Trophoblast cell (in vitro differentiated cells and primary cell): Measurements from ENCODE around the gene RPSA.
"Not testable (repeated sequence)": the region's sequence is repeated elsewhere in the genome, so short reads cannot be mapped to it uniquely, and the experiment has no call there.

Source experiments
- DNase-seq, 2 donors: peaks; one replicate each; pipeline ENCODE4 v3.0.0-alpha.2; 2016
- H2AFZ ChIP-seq: 2 replicates; pipeline ENCODE4 v1.6.1; 2013; ENCODE audit warnings: low read length, moderate library complexity, mild to moderate bottlenecking; ENCODE audit not compliant: insufficient read depth, poor library complexity
- H2AK5ac ChIP-seq: 2 replicates; pipeline ENCODE4 v1.6.1; 2013; ENCODE audit warnings: mild to moderate bottlenecking, low read length
- H2BK120ac ChIP-seq: 2 replicates; pipeline ENCODE4 v1.6.1; 2013; ENCODE audit warnings: low read length, mild to moderate bottlenecking, moderate library complexity; ENCODE audit not compliant: insufficient read depth, poor library complexity
- H2BK12ac ChIP-seq: 2 replicates; pipeline ENCODE4 v1.6.1; 2013; ENCODE audit warnings: mild to moderate bottlenecking, low read length, moderate library complexity
- H2BK5ac ChIP-seq: 2 replicates; pipeline ENCODE4 v1.6.1; 2013; ENCODE audit warnings: low read length, low read depth, moderate library complexity, mild to moderate bottlenecking; ENCODE audit not compliant: poor library complexity
- H3K14ac ChIP-seq: 2 replicates; pipeline ENCODE4 v1.6.1; 2013; ENCODE audit warnings: mild to moderate bottlenecking, low read length
- H3K18ac ChIP-seq: 2 replicates; pipeline ENCODE4 v1.6.1; 2013; ENCODE audit warnings: mild to moderate bottlenecking, low read length
- H3K23ac ChIP-seq: 2 replicates; pipeline ENCODE4 v1.6.1; 2013; ENCODE audit warnings: low read length
- H3K27ac ChIP-seq: 2 replicates; pipeline ENCODE4 v1.5.1; 2013; ENCODE audit warnings: low read depth, mild to moderate bottlenecking, inconsistent platforms, low read length, moderate library complexity
- H3K27me3 ChIP-seq: 2 replicates; pipeline ENCODE4 v1.6.1; 2013; ENCODE audit warnings: inconsistent platforms, mild to moderate bottlenecking, low read length, moderate library complexity; ENCODE audit not compliant: insufficient read depth
- H3K36me3 ChIP-seq, 2 experiments: 1 replicate in 1 of 2; 2 replicates in 1 of 2; pipeline ENCODE4 v1.6.1; 2013; ENCODE audit warnings: low read length in 2 of 2, mild to moderate bottlenecking in 2 of 2, moderate library complexity in 1 of 2; ENCODE audit not compliant: insufficient read depth in 2 of 2, control insufficient read depth in 1 of 2
- H3K4ac ChIP-seq: 2 replicates; pipeline ENCODE4 v1.6.1; 2013; ENCODE audit warnings: low read depth, mild to moderate bottlenecking, low read length, moderate library complexity
- H3K4me1 ChIP-seq, 2 experiments: 1 replicate in 1 of 2; 2 replicates in 1 of 2; pipeline ENCODE4 v1.6.1; 2013; ENCODE audit warnings: low read length in 2 of 2, mild to moderate bottlenecking in 2 of 2, moderate library complexity in 1 of 2; ENCODE audit not compliant: insufficient read depth in 2 of 2, control insufficient read depth in 1 of 2
- H3K4me2 ChIP-seq: 2 replicates; pipeline ENCODE4 v1.6.1; 2013; ENCODE audit warnings: inconsistent platforms, mild to moderate bottlenecking, low read length, moderate library complexity
- H3K4me3 ChIP-seq: 2 replicates; pipeline ENCODE4 v1.5.1; 2013; ENCODE audit warnings: mild to moderate bottlenecking, low read depth, low read length, inconsistent platforms
- H3K79me1 ChIP-seq: one replicate; pipeline ENCODE4 v1.6.1; 2013; ENCODE audit warnings: low read length
- H3K79me2 ChIP-seq: 2 replicates; pipeline ENCODE4 v1.6.1; 2013; ENCODE audit warnings: low read length, mild to moderate bottlenecking; ENCODE audit not compliant: control insufficient read depth, insufficient read depth, poor library complexity
- H3K9ac ChIP-seq: 2 replicates; pipeline ENCODE4 v1.6.1; 2013; ENCODE audit warnings: mild to moderate bottlenecking, low read length
- H3K9me3 ChIP-seq: 2 replicates; pipeline ENCODE4 v1.6.1; 2013; ENCODE audit warnings: low read depth, mild to moderate bottlenecking, control low read depth, inconsistent platforms, low read length; ENCODE audit not compliant: insufficient read depth
- H4K12ac ChIP-seq: 2 replicates; pipeline ENCODE4 v1.6.1; 2013; ENCODE audit warnings: low read depth, mild to moderate bottlenecking, low read length, moderate library complexity
- H4K8ac ChIP-seq: 2 replicates; pipeline ENCODE4 v1.6.1; 2013; ENCODE audit warnings: low read depth, mild to moderate bottlenecking, low read length, moderate library complexity
- H4K91ac ChIP-seq: one replicate; pipeline ENCODE4 v1.6.1; 2013; ENCODE audit warnings: low read depth, mild to moderate bottlenecking, low read length, moderate library complexity
- WGBS: extraction: QIAGEN DNeasy Blood & Tissue Kit; methylation state at CpG from one replicate; pipeline ENCODE4 v1.1.7; 2013; ENCODE audit warnings: missing lambda C conversion rate; ENCODE audit not compliant: insufficient read length, insufficient coverage; ENCODE audit errors: extremely low coverage; 5-methylcytosine and 5-hydroxymethylcytosine counted together

The RPSA gene

DNA sequence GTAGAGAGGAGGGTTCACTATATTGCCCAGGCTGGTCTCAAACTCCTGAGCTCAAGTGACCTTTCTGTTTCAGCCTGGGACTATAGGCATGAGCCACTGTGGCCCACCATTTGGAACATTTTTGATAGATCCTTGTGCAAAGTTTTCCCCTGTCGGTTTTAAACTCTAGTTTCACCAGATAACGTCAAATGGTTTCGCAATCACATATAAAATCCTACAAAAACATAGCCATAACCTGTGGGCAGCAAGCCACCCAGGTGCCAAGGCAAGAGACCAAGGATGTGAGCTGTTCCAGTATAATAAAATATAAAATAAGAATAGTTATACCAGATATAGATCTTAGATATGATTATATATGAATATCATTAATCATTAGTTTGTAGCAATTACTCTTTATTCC is 10.5 kb downstream of the RPSA start:
- not testable (repeated sequence) for H2BK120ac ChIP-seq, H4K8ac ChIP-seq, H4K91ac ChIP-seq, H3K4me2 ChIP-seq, H3K27ac ChIP-seq, DNase-seq, H3K4ac ChIP-seq, H3K79me2 ChIP-seq, H4K12ac ChIP-seq, H2BK5ac ChIP-seq, H3K27me3 ChIP-seq, H3K23ac ChIP-seq, H3K79me1 ChIP-seq, H2AK5ac ChIP-seq, H2BK12ac ChIP-seq, H3K14ac ChIP-seq, H3K4me1 ChIP-seq, H3K4me3 ChIP-seq, H2AFZ ChIP-seq, H3K9ac ChIP-seq, H3K9me3 ChIP-seq, H3K18ac ChIP-seq
- H3K36me3 ChIP-seq: peaks cover 18 to 24% of the 10 kb centered on the region in 2 experiments
- WGBS: no CpG with 5 or more reads among the region's 3 CpGs

DNA sequence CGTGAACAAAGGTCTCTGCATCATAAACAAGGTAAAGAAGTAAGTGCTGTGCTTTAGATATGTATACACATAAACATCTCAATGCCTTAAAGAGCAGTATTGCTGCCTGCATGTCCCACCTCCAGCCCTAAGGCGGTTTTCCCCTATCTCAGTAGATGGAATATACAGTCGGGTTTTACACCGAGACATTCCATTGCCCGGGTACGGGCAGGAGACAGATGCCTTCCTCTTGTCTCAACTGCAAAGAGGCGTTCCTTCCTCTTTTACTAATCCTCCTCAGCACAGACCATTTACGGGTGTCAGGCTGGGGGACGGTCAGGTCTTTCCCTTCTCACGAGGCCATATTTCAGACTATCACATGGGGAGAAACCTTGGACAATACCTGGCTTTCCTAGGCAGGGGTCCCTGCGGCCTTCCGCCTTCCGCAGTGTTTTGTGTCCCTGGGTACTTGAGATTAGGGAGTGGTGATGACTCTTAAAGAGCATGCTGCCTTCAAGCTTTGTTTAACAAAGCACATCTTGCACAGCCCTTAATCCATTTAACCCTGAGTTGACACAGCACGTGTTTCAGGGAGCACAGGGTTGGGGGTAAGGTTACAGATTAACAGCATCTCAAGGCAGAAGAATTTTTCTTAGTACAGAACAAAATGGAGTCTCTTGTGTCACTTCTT is 12.2 kb downstream of the RPSA start:
- not testable (repeated sequence) for H3K4me3 ChIP-seq, H3K4me1 ChIP-seq, H3K27me3 ChIP-seq, H4K91ac ChIP-seq, H2AK5ac ChIP-seq, H3K9ac ChIP-seq, H3K79me2 ChIP-seq, H3K4me2 ChIP-seq, H3K79me1 ChIP-seq, H3K14ac ChIP-seq, H3K23ac ChIP-seq, H2BK5ac ChIP-seq, H4K12ac ChIP-seq, H4K8ac ChIP-seq, H2AFZ ChIP-seq, H3K36me3 ChIP-seq, H3K9me3 ChIP-seq, H3K18ac ChIP-seq, H3K27ac ChIP-seq, H3K4ac ChIP-seq, H2BK12ac ChIP-seq, H2BK120ac ChIP-seq
- peak; percentile 55 to 71 for DNase-seq
- WGBS: no CpG with 5 or more reads among the region's 14 CpGs

DNA sequence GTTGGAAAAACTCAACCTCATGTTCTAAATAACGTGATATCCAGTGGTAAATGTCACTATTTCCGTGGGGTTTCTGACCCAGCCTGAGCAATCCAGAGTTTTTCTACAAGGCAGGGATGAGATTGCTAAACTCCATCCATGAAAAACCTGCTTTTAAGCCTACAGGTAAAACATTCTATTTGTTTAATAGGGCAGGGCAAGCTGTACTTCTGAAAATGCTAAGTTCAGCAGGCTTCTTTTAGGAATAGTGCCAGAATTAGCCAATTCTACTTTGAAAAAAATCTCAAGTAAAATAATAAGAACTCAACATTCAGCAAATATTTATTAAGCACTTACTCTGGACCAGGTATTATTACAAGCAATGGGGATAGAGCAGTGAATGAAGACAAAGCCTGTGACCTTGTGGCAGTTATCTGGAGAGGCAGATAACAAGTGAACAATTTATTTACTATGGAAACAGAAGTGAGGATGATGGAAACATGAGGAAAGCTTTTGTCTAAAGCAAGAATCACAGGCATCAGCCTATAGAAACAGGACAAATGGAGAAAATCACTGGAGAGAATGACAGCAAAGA is 13.3 kb downstream of the RPSA start:
- H2AK5ac ChIP-seq: no peak overlapping the region
- H3K4me2 ChIP-seq: no peak overlapping the region
- no peaks in the 10 kb centered on the region for H3K79me2 ChIP-seq
- H3K4ac ChIP-seq: no peak overlapping the region
- no peaks in the 10 kb centered on the region for H3K9me3 ChIP-seq
- H3K18ac ChIP-seq: no peak overlapping the region
- no peak overlapping the region for H3K4me3 ChIP-seq
- H3K27me3 ChIP-seq: no peaks in the 10 kb centered on the region
- no peak overlapping the region for H3K27ac ChIP-seq
- H3K14ac ChIP-seq: no peak overlapping the region
- no peak overlapping the region for H2AFZ ChIP-seq
- H2BK120ac ChIP-seq: no peak overlapping the region
- no peaks in the 10 kb centered on the region for H3K36me3 ChIP-seq
- no peak overlapping the region for H3K9ac ChIP-seq
- H3K4me1 ChIP-seq: no peaks in the 10 kb centered on the region
- no peak overlapping the region for H4K91ac ChIP-seq
- H2BK12ac ChIP-seq: no peak overlapping the region
- no peak for DNase-seq
- H2BK5ac ChIP-seq: no peak overlapping the region
- no peak overlapping the region for H4K8ac ChIP-seq
- no CpG with 5 or more reads among the region's 2 CpGs for WGBS
- H4K12ac ChIP-seq: no peak overlapping the region
- H3K23ac ChIP-seq: no peak overlapping the region
- H3K79me1 ChIP-seq: no peaks in the 10 kb centered on the region

DNA sequence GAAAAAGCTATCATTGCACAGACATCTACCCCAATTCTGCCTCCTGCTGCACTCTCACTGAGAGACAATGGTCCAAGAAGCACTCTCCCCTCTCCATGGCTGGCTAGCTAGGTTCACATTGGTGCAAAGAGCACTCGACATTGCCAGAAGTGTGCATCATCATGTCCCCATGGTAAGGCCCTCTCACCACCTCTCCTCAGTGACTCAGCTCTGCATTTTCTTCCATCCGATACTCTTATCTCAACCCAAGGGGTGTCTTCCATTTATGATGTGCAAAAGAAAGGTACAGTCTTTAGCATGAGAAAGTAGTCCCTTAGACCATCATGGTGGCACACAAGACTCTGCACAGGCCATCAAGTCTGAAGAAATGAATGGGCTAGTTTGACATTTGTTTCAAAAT is 14.0 kb downstream of the RPSA start:
- Histone ChIP-seq H3K4me2 (no peak overlapping the region), H4K12ac (no peak overlapping the region), H3K79me2 (no peaks in the 10 kb centered on the region), H3K27ac (no peak overlapping the region), H3K23ac (peak overlapping the region; percentile 77), H3K14ac (no peak overlapping the region), H3K9ac (no peak overlapping the region), H3K4me3 (no peak overlapping the region), H4K91ac (no peak overlapping the region), H2BK120ac (no peak overlapping the region), H3K9me3 (no peaks in the 10 kb centered on the region), H2BK5ac (no peak overlapping the region), H3K4ac (no peak overlapping the region), H2AK5ac (no peak overlapping the region), H3K18ac (no peak overlapping the region), H4K8ac (no peak overlapping the region), H3K79me1 (no peaks in the 10 kb centered on the region), H2BK12ac (no peak overlapping the region), H3K4me1 (no peaks in the 10 kb centered on the region), H2AFZ (no peak overlapping the region), H3K36me3 (no peaks in the 10 kb centered on the region), H3K27me3 (no peaks in the 10 kb centered on the region)
- WGBS: no CpG with 5 or more reads among the region's 2 CpGs
- DNase-seq: no peak
